Kidney (tissue), 14 donors: ENCODE results near the gene BIVM. TPM values are rescaled to one million over a fixed set of nuclear protein-coding genes. Genes with fewer than 3 reads are reported as not detected.
A peak's percentile ranks its signal among the peaks of the same experiment; 100 is the strongest.

Experiments used
- DNase-seq, 5 donors: peaks; one replicate each; pipeline ENCODE4 v3.0.0-alpha.2; 2013 to 2020
- FAIRE-seq: peaks from 2 replicates; lab custom pipeline; 2012; peaks lifted over from hg19 to GRCh38; lab: Jason Lieb, UNC
- H3K27ac ChIP-seq, 2 donors: one replicate each; pipeline ENCODE4 v1.7.0; 2013; ENCODE audit warnings: low read depth in 2 of 2, low read length in 2 of 2, inconsistent platforms in 1 of 2
- H3K27me3 ChIP-seq: one replicate; pipeline ENCODE4 v1.7.1; 2013; ENCODE audit warnings: low read length, inconsistent platforms; ENCODE audit not compliant: control insufficient read depth, insufficient read depth
- H3K36me3 ChIP-seq, 3 donors: one replicate each; pipeline versions ENCODE4 v1.7.0 to v1.7.1; 2013; ENCODE audit warnings: low read length in 3 of 3, control low read depth in 1 of 3, inconsistent platforms in 1 of 3; ENCODE audit not compliant: insufficient read depth in 3 of 3, control insufficient read depth in 2 of 3
- H3K4me1 ChIP-seq, 3 donors: one replicate each; pipeline versions ENCODE4 v1.7.0 to v1.7.1; 2013; ENCODE audit warnings: low read length in 3 of 3, inconsistent platforms in 1 of 3, low read depth in 1 of 3; ENCODE audit not compliant: control insufficient read depth in 2 of 3, insufficient read depth in 2 of 3
- H3K4me3 ChIP-seq, 3 donors: one replicate each; pipeline versions ENCODE4 v1.7.0 to v1.8.1; 2013; ENCODE audit warnings: low read length in 3 of 3, control low read depth in 1 of 3, inconsistent platforms in 1 of 3
- H3K9ac ChIP-seq, 3 donors: one replicate each; pipeline versions ENCODE4 v1.7.0 to v1.7.1; 2013; ENCODE audit warnings: low read length in 3 of 3, control low read depth in 1 of 3, inconsistent platforms in 1 of 3
- H3K9me3 ChIP-seq, 3 donors: one replicate each; pipeline versions ENCODE4 v1.7.0 to v1.7.1; 2013; ENCODE audit warnings: low read length in 3 of 3, control low read depth in 1 of 3, inconsistent platforms in 1 of 3; ENCODE audit not compliant: control insufficient read depth in 2 of 3, insufficient read depth in 1 of 3
- CTCF ChIP-seq: IDR thresholded peaks from 3 replicates; pipeline ENCODE4 v1.5.1; 2012; ENCODE audit warnings: mild to moderate bottlenecking, moderate library complexity, borderline replicate concordance; ENCODE audit not compliant: insufficient read depth; ENCODE audit errors: extremely low read depth
- intact Hi-C: fragments of 100-400 bp; cut with DNase I; formaldehyde crosslinking; loops from one replicate; pipeline ENCODE4 v1.11.1; 2022
- polyA plus RNA-seq: library from polyadenylated mRNA; stranded (reverse); fragments of 350-450 nt; fragmentation: Illumina TruSeq; extraction: RNeasy Lipid Tissue Mini Kit (QIAGEN cat#74804); gene quantifications from one replicate; pipeline ENCODE4 v1.2.3, GENCODE V29; 2014; ENCODE audit warnings: low read depth, low replicate concordance; ENCODE audit not compliant: insufficient read depth
- total RNA-seq: library from RNA; stranded (reverse); fragmentation: NEBNext Ultra II Directional; extraction: Animal tissue kit (Norgen Biotek cat#: 25700); gene quantifications from one replicate; pipeline ENCODE4 v1.2.1, GENCODE V29; 2021
- donor health status: control.
- donor health status: control.
- donor health status: control.
- donor health status: control.
- donor health status: control.
- donor health status: DM: yes; HTN: yes; CAD: no.
- donor health status: Normal renal cell carcinoma (clear cell type).

BIVM gene
- total and polyA plus RNA-seq, 2 donors from 2014 or later = 22.1 to 36.6 TPM

GRCh38 chr13:102805680-102806079 is 6.8 kb downstream of the BIVM start:
- Histone ChIP-seq H3K4me3 (no peak overlapping the region), H3K27me3 (no peaks in the 10 kb centered on the region), H3K4me1 (peaks cover 0 to 7% (median 0%) of the 10 kb centered on the region in 3 donors), H3K36me3 (peaks cover 0 to 6% (median 0%) of the 10 kb centered on the region in 3 donors), H3K9ac (no peak overlapping the region), H3K27ac (no peak overlapping the region), H3K9me3 (no peaks in the 10 kb centered on the region)
- FAIRE-seq (no peak), DNase-seq (no peak)
- intact Hi-C loops = no loop called here
- no peak for TF ChIP-seq CTCF

- DNase-seq (no peak), FAIRE-seq (no peak)
- no peaks in the 10 kb centered on the region for H3K27me3 ChIP-seq
- H3K4me1 ChIP-seq = peaks cover 0 to 5% (median 0%) of the 10 kb centered on the region in 3 donors
- H3K9ac ChIP-seq = no peak overlapping the region
- peaks cover 0 to 3% (median 0%) of the 10 kb centered on the region in 3 donors for H3K9me3 ChIP-seq
- H3K4me3 ChIP-seq = no peak overlapping the region
- no peak for TF ChIP-seq CTCF
- peaks cover 0 to 6% (median 0%) of the 10 kb centered on the region in 3 donors for H3K36me3 ChIP-seq
- H3K27ac ChIP-seq = no peak overlapping the region
- intact Hi-C loops = no loop called here
Measured at GRCh38 chr13:102807699-102808098, 8.8 kb downstream of the BIVM start.

- DNase-seq (no peak), FAIRE-seq (no peak)
- Histone ChIP-seq H3K27ac (peak overlapping the region in 1 of 2 donors; percentile 30), H3K9me3 (peaks cover 0 to 3% (median 0%) of the 10 kb centered on the region in 3 donors), H3K9ac (no peak overlapping the region), H3K27me3 (no peaks in the 10 kb centered on the region), H3K36me3 (peaks cover 0 to 13% (median 2%) of the 10 kb centered on the region in 3 donors), H3K4me3 (no peak overlapping the region), H3K4me1 (peaks cover 0 to 20% (median 5%) of the 10 kb centered on the region in 3 donors)
- TF ChIP-seq CTCF = no peak
- intact Hi-C loops = no loop called here
Measured at GRCh38 chr13:102812611-102813287, 13.8 kb downstream of the BIVM start.
